HG03108 (cell line): ENCODE measurements around the gene ZNF280C.

Source experiments
- ATAC-seq: cut with Tn5 transposase; IDR thresholded peaks from one replicate; pipeline ENCODE4 v1.9.1; 2021; ENCODE audit warnings: moderate library complexity; ENCODE audit not compliant: unreplicated experiment

ZNF280C gene

DNA sequence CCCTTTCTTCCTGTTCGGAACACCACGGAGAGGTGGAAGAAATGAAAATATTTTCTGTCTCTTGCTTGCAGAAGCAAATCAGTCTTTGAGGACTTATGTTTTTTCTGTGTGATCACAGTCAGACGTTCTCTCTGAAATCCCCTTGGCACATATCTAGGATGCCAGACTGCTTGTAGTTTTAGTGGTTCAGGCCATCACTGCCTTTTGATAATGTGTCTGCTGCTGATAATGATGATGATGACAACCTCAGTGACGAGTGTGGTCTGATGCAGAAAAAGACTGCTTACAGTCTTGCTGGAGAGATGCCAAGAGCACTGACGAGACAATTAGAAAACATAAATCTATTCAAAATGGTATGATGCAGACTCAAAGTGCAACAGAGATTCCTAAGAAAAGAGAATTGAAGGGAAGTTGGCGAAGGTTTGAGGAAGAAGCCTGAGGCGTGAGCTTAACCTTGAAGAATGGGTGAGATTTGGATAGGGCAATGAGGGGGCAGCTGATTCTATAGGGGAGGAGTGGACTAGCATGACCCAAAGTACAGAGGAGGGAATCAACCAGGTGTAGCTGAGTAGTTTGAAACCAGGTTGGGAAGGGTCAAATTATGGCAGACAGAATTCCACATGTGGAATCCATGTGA is 89.0 kb downstream of the ZNF280C start:
- no peak for ATAC-seq

DNA sequence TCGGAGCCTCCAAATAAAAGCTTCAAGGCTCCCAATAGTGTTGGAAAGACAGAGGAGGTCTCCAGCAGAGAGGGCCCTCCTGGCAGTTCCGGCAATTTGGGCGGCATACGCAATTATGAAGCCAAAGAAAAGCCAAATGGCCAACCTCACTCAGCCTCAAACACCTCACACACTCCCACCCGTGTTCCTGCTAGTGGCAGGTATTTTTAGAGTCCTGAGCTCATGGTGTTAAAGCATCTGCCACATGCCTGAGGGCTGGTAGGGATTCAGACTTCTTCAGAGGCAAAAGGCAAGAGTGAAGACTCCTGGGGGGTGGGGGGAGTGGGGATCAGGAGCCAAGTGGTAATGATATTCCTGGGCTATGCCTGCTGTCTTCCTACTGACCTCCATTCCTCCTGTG is 89.5 kb downstream of the ZNF280C start:
- ATAC-seq, result no peak

DNA sequence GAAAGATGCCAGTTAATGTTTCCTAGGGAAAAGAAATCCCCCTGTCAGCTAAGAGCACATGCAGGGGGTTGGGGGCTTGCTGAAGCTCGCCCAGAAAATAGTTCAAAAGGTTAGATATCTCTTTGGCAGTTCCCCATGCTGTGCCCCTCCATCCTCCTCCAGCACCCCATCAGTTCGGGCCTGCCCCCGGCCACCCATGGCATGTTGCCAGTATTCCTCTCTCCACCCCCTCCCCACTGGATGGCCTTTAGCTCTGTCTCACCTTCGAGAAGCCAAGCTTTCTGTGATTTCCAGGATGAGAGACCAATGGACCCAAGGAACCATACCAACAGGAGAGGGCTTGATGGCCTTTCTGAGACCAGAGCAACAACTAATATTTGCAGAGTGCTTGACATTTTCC is 91.8 kb downstream of the ZNF280C start:
- no peak for ATAC-seq

DNA sequence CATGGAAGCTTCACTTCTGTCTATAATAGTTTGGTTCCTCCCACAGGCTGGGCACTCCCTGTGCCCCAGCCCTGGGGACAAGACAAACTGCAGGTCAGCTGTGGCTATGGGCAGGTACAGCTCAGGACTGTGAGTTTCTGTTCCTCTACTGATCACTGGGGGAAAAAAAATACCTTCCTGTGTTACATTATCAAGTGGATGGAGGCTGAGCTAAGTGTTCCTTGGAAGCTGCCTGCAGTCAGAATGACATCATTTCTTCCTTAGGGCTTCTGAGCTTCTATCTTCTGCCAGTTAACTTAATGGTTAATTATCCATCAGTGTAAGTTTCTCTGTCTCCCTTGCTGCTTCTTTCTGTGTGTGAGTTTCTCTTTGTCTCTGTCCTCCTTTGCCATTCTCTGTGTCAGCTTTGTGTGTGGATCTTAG is 92.3 kb downstream of the ZNF280C start:
- peak; percentile 77 for ATAC-seq

DNA sequence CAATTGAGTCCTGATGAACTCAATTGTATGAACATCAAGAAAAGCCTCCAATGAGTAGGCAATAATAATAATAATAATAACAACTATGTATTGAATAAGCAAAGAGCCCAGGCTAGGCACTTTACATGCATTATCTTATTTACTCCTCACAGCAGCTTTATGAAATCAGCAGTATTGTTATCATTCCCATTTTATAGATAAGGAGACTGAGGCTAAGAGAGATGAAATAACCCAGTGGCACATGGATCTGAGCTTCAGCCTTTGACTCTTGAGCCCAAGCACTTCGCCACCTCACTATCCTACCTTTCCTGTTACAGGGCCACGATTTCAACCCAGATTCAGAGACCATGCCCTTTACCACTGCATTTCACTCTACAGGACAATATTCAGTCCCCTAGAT is 93.8 kb downstream of the ZNF280C start:
- ATAC-seq, result no peak

DNA sequence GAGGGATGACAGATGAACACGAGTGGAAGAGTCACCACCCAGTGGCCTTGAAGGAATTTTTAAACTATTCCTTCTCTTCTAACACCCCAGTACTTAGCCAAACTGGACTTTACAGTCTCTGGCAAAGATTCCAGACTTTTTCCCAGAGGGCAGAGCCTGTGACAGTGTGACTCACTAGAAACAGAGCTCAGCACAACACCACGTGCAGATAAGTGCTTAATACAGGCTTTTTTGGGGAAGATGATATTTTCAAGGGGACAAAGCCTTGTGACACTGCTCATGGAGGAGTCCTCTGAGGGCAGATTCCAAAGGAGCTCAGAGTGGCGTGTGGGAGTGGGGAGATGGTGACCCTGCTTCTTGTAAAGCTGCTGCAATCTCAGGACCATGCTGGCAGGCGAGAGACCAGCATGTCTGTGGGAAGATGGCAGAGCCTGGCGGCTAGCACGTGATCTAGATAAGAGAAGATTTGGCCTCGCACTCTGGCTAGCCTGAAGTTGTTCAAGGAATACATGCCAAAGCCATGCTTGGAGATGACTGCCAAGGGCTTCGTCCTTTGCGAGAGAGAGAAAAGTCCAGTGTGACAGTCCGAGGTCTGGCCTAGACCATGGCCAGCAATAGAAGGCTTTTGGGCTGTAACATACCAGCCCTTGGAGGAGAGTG is 94.5 kb downstream of the ZNF280C start:
- no peak for ATAC-seq

DNA sequence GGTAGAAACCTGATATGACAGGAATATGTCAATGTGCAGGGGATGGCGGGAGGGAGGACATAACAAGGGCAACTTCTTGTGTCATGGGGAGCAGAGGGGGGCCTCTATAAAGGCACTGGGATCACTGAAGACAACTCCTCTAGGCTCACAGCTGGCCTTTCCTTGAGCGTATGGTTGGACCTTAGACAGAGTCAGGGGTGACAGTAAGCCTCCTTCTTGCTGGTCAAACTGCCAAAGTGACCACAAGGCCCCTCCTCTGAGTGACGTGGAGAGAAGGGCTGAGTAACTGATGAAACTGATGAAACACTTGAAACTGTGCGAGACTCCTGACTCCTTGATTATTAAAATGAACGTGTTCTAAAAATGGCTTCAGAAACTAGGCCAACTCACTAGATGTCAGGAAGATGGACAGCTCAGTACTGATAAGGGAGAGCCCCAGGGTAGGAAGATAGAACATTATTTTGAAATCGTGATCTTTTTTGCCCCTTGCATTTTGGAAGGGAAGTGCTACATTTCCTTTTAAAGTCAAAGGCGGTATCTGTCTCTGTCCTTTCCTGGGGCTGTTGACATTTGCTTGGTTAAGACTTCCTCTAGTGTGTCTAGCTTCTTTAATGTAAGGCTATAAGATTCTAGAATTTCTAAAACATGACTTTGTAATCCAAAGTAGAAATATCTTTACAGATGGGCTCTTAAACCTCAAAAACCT is 95.4 kb downstream of the ZNF280C start:
- ATAC-seq, result peak; percentile 48

DNA sequence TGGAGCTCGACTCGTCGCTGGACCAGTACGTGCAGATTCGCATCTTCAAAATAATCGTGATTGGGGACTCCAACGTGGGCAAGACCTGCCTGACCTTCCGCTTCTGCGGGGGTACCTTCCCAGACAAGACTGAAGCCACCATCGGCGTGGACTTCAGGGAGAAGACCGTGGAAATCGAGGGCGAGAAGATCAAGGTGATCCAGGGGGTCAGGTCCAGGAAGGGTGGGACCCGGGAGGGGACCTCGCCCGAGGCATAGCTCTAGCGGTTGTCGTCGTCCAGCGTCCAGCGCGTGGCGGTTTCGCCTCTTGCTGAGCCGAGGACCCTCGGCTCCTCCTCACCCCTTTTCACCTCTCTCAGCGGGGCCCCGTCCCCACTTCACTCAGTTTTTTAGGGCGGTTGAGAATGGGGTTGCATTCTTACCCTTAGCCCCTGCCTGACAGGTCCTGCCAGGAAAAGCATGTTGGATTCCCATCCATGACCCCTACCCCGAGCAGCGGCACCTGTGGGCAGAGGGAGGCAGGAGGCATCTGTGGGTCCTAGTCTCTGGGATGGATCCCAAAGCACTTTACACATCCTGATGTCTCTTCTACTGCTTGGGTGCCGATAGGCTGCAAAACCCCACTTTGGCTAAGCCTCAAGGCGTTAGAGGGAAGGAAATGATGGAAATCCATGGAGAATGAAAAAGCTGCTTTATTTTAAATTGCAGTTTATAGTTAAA is 96.4 kb downstream of the ZNF280C start:
- ATAC-seq, result no peak

DNA sequence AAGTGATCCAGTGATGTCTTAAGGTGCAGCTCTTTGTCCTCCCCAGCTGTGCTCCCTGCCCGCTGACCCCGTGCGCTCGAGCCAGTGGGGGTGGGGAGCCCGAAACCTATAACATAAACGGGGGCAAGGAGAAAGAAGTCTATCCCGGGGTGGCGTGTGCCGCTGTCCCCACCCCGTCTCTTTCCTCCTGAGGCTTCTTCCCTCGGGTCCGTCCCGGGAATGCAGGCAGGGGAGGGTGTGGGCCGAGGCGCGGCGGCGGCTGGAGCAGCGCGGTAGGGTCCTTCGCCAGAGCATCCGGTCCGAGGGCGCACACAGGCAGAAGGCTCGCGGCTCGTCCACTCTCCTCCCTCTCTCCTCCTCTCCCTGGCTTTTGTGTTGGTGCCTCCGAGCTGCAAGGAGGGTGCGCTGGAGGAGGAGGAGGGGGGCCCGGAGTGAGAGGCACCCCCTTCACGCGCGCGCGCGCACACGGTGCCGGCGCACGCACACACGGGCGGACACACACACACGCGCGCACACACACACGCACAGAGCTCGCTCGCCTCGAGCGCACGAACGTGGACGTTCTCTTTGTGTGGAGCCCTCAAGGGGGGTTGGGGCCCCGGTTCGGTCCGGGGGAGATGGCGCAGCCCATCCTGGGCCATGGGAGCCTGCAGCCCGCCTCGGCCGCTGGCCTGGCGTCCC is 97.1 kb downstream of the ZNF280C start, which contains the start of gene RAB33A:
RAB33A (plus strand) TSS at position 517 of the 681 bp plus-strand sequence; CDS start at position 618, 101 bp downstream.
- no peak for ATAC-seq

DNA sequence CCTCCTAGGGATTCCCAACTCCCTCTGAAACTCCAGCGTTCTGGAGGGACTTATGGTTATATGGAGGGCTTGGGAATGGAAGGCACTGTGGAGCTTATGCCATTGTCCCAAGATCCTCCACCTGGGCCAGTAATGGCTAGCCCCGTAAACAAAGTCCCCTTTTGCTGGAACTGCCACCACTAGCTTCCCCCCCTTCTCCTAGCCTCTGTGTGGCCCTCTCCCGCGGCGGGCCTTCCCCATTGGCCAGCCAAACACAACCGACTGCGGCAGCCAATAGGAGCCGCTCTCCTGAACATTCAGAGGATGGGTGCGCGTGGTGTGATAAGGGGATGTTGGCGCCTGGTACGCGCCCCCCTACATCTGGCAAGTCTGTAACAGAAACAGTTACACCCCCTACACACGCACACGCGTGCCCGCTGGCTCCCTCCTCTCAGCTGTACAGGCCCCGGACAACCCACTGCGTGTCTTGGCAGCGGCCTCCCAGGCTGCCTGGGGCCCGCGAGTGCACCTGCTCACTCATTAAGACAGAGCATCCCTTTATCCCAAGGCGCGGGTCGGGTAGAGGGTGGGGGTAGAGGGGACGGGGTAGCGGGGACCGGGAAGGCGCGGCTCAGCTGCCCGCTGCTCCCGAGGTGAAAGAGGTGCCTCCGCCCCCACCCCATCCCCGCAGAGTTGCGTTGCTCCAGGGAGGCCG is 97.8 kb downstream of the ZNF280C start:
- peak; percentile 72 for ATAC-seq

DNA sequence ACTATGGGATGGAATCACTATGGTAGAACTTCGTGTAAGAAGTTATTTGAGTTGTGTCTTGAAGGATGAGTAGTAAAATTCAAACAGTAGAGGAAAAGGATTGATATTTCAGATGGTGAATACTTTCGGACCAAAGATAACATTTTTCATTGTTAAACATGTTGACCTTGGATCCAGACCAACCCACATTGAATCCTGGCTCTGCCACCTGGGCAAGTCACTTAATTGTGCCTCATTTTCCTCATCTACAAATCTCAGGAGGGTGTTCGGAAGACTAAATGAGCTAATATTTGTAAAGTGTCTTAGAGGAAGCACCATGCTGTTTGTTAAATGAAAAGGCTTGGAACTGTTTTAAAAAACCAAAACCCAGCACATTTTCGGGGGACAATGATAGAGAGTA is 101.7 kb downstream of the ZNF280C start:
- ATAC-seq, result no peak

DNA sequence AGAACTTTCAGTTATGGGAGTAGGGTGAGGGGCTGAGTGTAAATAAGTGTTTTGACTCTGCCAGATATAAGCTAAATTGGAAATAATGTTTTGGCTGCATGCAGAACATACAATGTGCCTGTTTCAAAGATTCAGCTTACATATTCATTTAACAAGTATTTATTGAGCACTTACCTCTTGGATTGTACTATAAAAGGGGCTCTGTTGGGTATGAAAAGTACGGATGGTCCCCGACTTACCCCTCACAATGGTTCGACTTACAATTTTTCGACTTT is 102.3 kb downstream of the ZNF280C start:
- ATAC-seq, result no peak

DNA sequence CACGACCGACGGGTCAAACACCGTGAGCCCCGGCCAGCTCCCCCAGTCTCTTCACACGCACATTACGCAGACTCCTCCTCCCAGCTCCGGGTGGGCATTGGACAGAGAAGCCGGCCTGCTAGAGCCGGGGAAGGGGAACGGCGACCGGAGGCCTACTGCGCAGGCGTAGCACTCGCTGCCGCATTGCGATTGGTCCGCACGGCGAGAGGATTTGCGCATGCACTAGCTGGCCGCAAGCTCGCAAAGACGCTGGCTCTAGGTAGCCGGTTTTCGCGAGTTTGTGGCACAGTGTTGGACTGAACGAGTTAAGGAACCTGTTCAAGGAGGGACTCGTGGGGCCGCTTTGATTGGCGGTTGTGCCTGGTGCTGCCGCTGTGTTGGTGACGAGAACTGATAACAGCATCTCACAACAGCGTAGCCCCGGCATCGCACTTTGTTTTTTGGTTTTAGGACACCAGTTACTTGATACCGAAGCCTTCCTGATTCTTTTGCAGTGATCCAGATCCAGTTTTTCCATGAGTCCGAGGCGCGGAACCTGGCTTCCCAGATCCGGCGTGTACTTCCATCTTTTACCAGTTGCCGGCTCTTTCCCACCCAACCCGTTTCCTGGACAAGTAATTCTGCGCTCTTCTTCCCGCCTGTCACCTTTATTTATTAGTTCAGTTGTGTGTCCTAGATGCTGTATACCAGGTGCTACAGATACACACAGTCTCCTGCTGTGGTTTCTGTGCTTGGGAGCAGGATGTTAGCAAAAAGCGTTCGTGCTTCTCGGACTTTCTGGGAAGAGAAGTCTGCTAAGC is 102.8 kb downstream of the ZNF280C start, which contains the start of gene AIFM1:
AIFM1 (minus strand) TSS at position 139 of the 800 bp plus-strand sequence. CDS start 185 bp downstream, outside the sequence.
- ATAC-seq, result peak; percentile 89

DNA sequence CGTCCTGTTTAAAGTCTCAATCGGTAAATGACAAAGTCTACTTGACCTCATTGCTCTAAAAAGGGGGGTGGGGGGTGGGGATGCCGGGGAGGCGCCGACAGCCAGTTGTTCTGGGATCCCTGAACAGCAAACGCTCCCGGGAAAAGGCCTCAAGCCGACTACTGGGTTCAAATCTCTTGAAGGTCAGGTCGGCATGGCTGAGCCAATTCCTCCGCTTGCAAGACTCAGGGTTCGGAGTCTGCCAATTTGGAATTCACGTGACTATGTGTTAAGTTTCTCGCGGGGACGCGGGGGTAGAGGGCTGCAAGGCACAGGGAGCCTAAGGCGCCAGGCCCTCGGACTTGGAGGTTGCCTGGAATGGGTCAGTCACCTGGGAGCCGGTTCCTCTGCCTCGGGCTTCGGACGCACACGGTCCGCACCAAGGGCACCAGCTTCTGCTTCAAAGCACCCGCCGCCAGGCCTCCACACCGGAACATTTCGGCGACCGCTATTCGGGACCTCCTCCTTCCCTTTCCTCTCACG is 103.5 kb downstream of the ZNF280C start:
- no peak for ATAC-seq

DNA sequence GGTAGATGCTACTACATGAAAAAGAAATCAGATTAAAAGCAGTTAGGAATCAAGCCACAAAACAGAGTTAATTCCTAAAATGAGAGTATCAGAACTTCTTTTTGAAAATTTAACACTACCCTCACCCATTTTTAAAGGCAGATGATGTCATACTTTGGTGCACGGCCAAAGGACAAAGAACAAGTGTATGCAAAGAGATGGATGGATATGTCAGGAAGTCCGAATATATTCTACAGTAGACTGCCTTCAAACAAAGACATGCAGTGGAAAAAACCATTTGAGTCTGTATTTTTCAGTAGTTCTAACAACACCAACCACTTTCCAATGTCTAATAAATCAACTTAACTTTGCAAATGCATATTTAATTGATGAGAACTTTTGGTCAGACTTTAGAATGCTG is 105.3 kb downstream of the ZNF280C start:
- ATAC-seq, result no peak

DNA sequence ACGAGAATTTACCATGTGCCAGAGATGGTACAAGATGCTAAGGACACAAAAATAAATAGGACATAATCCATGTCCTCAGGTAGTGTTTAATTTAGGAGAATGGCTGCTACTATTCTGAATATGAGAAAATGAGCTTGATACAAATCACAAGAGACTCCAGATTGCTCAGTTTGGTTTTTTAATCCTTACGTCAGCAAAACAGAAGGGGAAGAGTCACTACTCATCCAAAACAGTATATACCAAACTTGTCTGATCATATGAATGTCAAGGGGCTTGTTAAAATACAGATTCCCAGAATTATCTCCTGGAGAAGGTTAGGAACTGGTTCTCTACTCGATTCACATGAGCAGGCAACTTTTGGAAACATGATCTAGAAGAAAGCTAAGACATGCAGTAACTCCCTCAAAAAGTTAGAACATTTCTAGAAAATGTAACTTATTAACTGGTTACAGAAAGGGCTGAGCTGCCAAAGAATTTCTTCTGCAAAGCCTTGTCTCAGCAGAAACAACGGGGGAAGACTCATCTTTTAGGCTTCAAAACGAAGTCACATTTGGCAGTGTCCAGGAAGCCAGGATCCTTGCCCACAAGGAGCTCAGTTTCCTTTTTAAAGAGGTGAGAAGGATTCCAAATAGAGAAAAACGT is 106.5 kb downstream of the ZNF280C start:
- no peak for ATAC-seq

DNA sequence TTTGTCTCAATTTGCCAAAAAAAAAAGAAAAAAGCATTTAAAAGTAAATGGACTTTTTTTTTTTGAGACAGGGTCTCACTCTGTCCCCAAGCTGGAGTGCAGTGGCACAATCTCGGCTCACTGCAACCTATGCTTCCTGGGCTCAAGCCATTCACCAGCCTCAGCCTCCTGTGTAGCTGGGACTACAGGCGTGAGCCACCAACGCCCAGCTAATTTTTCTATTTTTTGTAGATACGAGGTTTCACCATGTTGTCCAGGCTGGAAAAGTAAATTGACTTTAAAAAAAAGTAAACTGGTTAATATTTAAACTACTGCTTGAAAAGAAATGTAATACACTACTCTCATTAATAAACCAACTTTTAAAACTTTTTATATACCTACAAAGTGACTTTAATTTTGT is 108.9 kb downstream of the ZNF280C start:
- ATAC-seq, result no peak

DNA sequence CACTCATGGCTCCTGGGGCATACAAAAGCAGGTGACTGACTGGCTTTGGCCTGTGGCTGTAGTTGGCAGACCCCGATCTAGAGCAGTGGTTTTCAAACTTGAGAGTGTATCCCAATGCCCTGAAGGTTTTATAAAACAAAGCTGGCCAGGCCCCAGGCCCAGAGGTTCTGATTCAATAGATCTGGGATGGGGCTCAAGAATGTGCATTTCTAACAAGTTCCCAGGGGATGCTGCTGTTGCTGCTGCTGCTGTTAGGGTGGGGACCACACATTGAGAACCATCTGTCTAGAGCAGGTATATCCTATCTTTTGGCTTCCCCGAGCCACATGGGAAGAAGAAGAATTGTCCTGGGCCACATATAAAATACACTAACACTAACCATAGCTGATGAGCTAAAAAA is 110.4 kb downstream of the ZNF280C start:
- no peak for ATAC-seq

DNA sequence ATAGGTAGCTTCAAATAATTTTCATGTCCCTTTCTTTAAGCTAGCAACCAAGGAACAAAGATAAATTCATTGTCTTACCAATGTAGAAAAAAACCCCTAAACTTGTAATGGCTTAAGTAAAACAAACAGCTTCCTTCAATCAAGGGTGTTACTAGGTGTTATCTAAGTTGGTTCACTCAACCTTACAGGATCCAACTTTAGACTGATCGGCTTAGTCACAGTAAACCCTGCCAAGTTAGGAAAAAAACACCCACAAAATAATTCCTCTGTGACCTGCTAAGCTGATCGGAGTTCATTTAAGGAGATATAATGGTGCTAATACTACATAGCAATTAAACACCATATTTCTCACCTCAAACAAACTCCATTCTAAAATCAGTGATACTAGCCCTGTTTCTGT is 113.1 kb downstream of the ZNF280C start:
- no peak for ATAC-seq
